Ovary (tissue), 9 donors: Measurements from ENCODE around the gene RNU11. TPM values are rescaled to one million over a fixed set of nuclear protein-coding genes. Genes with fewer than 3 reads are reported as not detected.
"Not testable (repeated sequence)": the region's sequence is repeated elsewhere in the genome, so short reads cannot be mapped to it uniquely, and the experiment has no call there.

ENCODE experiments used
- DNase-seq, 5 donors: peaks; one replicate each; pipeline ENCODE4 v3.0.0-alpha.2; 2019 to 2020
- H3K27ac ChIP-seq, 2 donors: fragments of 200-600 bp; one replicate each; pipeline versions ENCODE4 v1.5.1 to v1.8.0; 2019 to 2022
- H3K27me3 ChIP-seq: fragments of 200-600 bp; one replicate; pipeline ENCODE4 v1.8.0; 2022
- H3K36me3 ChIP-seq: fragments of 200-600 bp; sonication (generic); one replicate; pipeline ENCODE4 v1.5.1; 2019
- H3K4me1 ChIP-seq: one replicate; pipeline ENCODE4 v1.8.1; 2013; ENCODE audit warnings: mild to moderate bottlenecking, moderate library complexity; ENCODE audit not compliant: insufficient read depth
- H3K4me3 ChIP-seq: fragments of 200-600 bp; sonication (generic); one replicate; pipeline ENCODE4 v1.5.1; 2017
- H3K9me3 ChIP-seq, 2 donors: fragments of 200-600 bp in 1 of 2; sonication (generic) in 1 of 2; one replicate each; pipeline versions ENCODE4 v1.5.1 to v1.8.1; 2013 to 2019; ENCODE audit warnings: mild to moderate bottlenecking in 1 of 2, moderate library complexity in 1 of 2
- CTCF ChIP-seq, 3 donors: fragments of 450-650 bp in 2 of 3; fragments of 200-600 bp in 1 of 3; IDR thresholded peaks; one replicate each; pipeline versions ENCODE4 v1.5.1 to v1.8.0; 2016 to 2022; ENCODE audit warnings: antibody characterized with exemption in 3 of 3, mild to moderate bottlenecking in 1 of 3
- EP300 ChIP-seq: sonication (generic); formaldehyde crosslinking; IDR thresholded peaks from one replicate; pipeline ENCODE4 v1.6.1; 2017; ENCODE audit warnings: antibody characterized with exemption
- POLR2A ChIP-seq: fragments of 450-650 bp; IDR thresholded peaks from one replicate; pipeline ENCODE4 v1.6.1; 2017; ENCODE audit warnings: antibody characterized with exemption, mild to moderate bottlenecking, moderate library complexity
- WGBS, 3 donors: extraction: QIAGEN DNeasy Blood & Tissue Kit in 1 of 3; methylation state at CpG; one replicate each; pipeline versions ENCODE4 v1.1.5 to v1.1.7; 2013 to 2017; 5-methylcytosine and 5-hydroxymethylcytosine counted together
- intact Hi-C, 4 donors: fragments of 100-400 bp; cut with DNase I; formaldehyde crosslinking; loops; one replicate each; pipeline versions ENCODE4 v1.11.0 to v1.15.1; 2022 to 2023
- polyA plus RNA-seq, 2 donors: library from polyadenylated mRNA; stranded (reverse); fragments of 200-250 nt in 1 of 2; fragments of 350-450 nt in 1 of 2; fragmentation: Illumina TruSeq in 1 of 2; extraction: RNeasy Lipid Tissue Mini Kit (QIAGEN cat#74804) in 1 of 2; gene quantifications; one replicate each; pipeline ENCODE4 v1.2.3, GENCODE V29; 2013 to 2014
- total RNA-seq, 7 donors: library from RNA; depleted of rRNA in 2 of 7; stranded (reverse); fragments of >200 nt in 2 of 7; fragmentation: NEBNext Ultra II Directional in 3 of 7; extraction: Animal tissue kit (Norgen Biotek cat#: 25700) in 3 of 7; gene quantifications; one replicate each; pipeline versions ENCODE4 v1.1.0 to v1.2.4, GENCODE V29; 2016 to 2023
- donor health status: DM: no; HTN: no; CAD: no; lungs with moderate emphysema.
- donor health status: DM: no; HTN: no; CAD: no.
- donor health status: Bipolar disorder and iron deficiency.
- donor health status: DM: yes; HTN: yes; CAD: no.
- donor health status: DM: no; HTN: no; CAD: no.
- donor health status: DM: yes; HTN: yes; CAD: no.

Gene RNU11
- total and polyA plus RNA-seq, 9 donors, result not detected

GRCh38 chr1:28644494-28644893 lies 3.9 kb upstream of the RNU11 start:
- Histone ChIP-seq H3K4me3 (no peak overlapping the region), H3K9me3 (no peaks in the 10 kb centered on the region), H3K27me3 (no peaks in the 10 kb centered on the region), H3K27ac (peak overlapping the region in 1 of 2 donors; percentile 80), H3K4me1 (peaks cover 5% of the 10 kb centered on the region), H3K36me3 (no peaks in the 10 kb centered on the region)
- DNase-seq, result no peak
- 93 to 94% (median 94%) methylated on average over 3 of the region's 3 CpGs for WGBS, 3 donors
- TF ChIP-seq CTCF (IDR thresholded peaks at IDR 0.05) (no peak), EP300 (no peak), POLR2A (no peak)
- intact Hi-C loops, result loop anchor here in 2 of 4 donors (5.0 kb wide), 1 partner anchor 93 kb away; the partner anchor contains the start of gene YTHDF2 (in 2 of the 2)

DNA sequence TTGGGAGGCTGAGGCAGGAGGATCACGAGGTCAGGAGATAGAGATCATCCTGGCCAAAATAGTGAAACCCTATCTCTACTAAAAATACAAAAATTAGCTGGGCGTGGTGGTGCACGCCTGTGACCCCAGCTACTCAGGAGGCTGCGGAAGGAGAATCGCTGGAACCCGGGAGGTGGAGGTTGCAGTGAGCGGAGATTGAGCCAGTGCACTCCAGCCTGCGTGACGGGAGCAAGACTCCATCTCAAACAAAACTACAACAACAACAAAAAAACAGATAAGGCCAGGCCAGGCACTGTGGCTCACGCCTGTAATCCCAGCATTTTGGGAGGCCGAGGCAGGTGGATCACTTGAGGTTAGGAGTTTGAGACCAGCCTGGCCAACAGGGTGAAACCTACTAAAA lies 3.0 kb upstream of the RNU11 start:
- H3K27ac ChIP-seq, H3K27me3 ChIP-seq, H3K9me3 ChIP-seq, H3K36me3 ChIP-seq, H3K4me1 ChIP-seq, H3K4me3 ChIP-seq, DNase-seq, intact Hi-C loops: not testable (repeated sequence)
- WGBS, 3 donors, result 93 to 95% (median 94%) methylated on average over 11 of the region's 11 CpGs

- H3K9me3 ChIP-seq, result no peaks in the 10 kb centered on the region
- no peak for DNase-seq
- intact Hi-C loops, result no loop called here
- H3K4me3 ChIP-seq, result no peak overlapping the region
- 77 to 94% (median 90%) methylated on average over 1 of the region's 1 CpG for WGBS, 3 donors
- no peak overlapping the region for H3K27ac ChIP-seq
- H3K27me3 ChIP-seq, result no peaks in the 10 kb centered on the region
- TF ChIP-seq CTCF (IDR thresholded peaks at IDR 0.05), result no peak
- no peak for TF ChIP-seq EP300
- TF ChIP-seq POLR2A, result no peak
- H3K4me1 ChIP-seq, result peaks cover 5% of the 10 kb centered on the region
- no peaks in the 10 kb centered on the region for H3K36me3 ChIP-seq
These were observed 2.4 kb upstream of the RNU11 start for GRCh38 chr1:28646040-28646439.

DNA sequence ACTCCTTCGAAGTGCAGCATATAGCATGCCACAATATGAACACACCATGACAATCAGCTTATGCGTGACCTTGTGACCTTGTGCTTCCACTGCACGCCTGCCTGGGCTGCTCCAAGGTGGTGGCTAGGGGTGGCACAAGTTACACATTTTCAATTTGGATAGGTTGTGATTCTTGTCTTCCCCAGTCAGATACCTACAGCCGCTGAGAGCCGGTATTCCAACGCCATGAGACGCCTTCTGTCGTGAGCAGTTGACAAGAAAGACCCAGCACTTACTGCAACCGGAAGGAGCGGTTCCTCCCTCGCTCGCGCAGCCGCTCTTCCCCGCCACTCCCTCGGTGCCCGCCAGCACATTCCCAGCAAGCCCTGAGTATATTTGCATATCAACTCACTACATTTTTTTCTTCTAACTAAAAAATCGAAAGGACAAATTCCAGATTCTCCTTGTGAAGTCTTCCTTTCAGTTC lies 359 bp upstream of the RNU11 start:
- Histone ChIP-seq H3K9me3 (no peaks in the 10 kb centered on the region), H3K36me3 (no peaks in the 10 kb centered on the region), H3K27me3 (no peaks in the 10 kb centered on the region), H3K4me3 (peak overlapping the region; percentile 49), H3K4me1 (peaks cover 2% of the 10 kb centered on the region), H3K27ac (peak overlapping the region; percentile 60 to 88)
- peak; percentile 88 to 92 (median 89) for DNase-seq
- TF ChIP-seq CTCF (IDR thresholded peaks at IDR 0.05) (no peak), EP300 (no peak), POLR2A (no peak)
- intact Hi-C loops, result no loop called here
- WGBS, 3 donors, result 2 to 3% (median 2%) methylated on average over 18 of the region's 18 CpGs

DNA sequence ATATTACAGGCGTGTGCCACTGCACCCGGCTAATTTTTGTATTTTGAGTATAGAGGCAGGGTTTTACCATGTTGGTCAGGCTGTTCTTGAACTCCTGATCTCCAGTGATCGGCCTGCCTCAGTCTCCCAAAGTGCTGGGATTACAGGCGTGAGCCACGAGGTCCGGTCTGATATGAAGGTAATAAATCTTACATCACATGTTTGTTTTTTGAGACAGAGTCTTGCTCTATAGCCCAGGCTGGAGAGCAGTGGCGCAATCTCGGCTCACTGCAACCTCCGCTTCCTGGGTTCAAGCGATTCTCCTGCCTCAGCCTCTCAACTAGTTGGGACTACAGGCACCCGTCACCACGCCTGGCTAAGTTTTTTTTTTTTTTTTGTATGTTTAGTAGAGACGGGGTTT lies 4.7 kb downstream of the RNU11 start:
- H3K27ac ChIP-seq, H3K36me3 ChIP-seq, H3K4me1 ChIP-seq, H3K27me3 ChIP-seq, H3K9me3 ChIP-seq, H3K4me3 ChIP-seq, DNase-seq: not testable (repeated sequence)
- 79 to 82% (median 82%) methylated on average over 13 of the region's 13 CpGs for WGBS, 3 donors
- intact Hi-C loops, result loop anchor here in 1 of 4 donors (10.0 kb wide), 1 partner anchor 82 kb away; the partner anchor contains the start of gene YTHDF2

DNA sequence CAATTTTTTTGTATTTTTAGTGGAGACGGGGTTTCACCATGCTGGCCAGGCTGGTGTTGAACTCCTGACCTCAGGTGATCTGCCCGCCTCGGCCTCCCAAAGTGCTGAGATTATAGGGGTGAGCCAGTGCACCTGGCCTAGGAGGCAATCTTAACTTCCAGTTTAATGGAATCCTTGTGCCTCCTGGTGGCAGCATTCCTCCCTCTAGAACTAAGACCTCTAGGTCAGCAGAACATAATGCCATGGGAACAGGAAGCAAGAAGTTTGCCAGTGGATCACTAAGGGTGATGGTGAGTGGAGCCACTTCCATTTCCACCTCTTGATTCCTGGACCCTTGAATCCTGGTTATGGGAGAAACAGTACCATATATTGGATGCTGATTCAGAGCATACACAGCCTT lies 5.5 kb downstream of the RNU11 start:
- intact Hi-C loops, result loop anchor here in 1 of 4 donors (10.0 kb wide), 1 partner anchor 81 kb away; the partner anchor contains the start of gene YTHDF2
- H3K4me1 ChIP-seq, DNase-seq, H3K9me3 ChIP-seq, H3K27ac ChIP-seq, H3K36me3 ChIP-seq, H3K4me3 ChIP-seq, H3K27me3 ChIP-seq: not testable (repeated sequence)
- WGBS, 3 donors, result 56 to 63% (median 56%) methylated on average over 3 of the region's 3 CpGs

DNA sequence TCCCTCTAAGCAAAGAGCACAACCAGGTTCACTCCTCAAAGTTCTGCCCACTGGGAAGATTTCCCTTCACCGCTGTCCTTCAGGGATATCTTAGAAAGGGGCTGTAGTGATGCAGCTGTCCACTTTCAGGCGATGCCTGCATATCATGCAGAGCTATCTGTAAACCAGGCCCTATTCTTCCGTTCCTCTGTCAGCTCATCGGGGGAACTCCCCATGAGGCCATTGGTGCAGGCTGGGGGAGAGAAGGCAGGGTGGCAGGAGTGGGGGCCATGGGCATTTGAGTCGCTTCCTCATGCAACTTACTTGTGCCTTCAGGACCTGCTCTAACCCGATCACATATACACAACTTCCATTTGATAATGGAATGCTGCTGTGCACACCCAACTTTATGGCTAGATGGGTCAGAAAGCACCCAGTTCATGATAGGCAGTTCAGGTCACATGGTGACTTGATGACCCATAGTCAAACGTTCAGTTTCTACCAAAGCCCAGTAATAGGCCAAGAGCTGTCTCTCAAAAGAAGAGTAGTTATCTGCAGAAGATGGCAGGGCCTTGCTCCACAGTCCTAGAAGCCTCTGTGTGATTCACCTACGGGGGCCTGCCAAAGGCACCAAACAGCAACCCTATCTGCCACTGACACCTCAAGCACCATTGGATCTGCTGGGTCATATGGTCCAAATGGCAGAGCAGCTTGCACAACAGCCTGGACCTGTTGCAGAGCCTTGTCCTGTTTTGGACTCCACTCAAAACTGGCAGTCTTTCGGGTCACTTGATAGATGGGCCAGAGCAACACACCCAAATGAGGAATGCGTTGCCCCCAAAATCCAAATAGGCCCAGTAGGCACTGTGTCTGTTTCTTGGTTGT lies 7.3 kb downstream of the RNU11 start:
- DNase-seq, H3K9me3 ChIP-seq, H3K27ac ChIP-seq, H3K36me3 ChIP-seq, H3K27me3 ChIP-seq, H3K4me3 ChIP-seq, H3K4me1 ChIP-seq: not testable (repeated sequence)
- 77 to 82% (median 81%) methylated on average over 10 of the region's 10 CpGs for WGBS, 3 donors
- intact Hi-C loops, result loop anchor here in 1 of 4 donors (10.0 kb wide), 1 partner anchor 79 kb away; the partner anchor contains the start of gene YTHDF2
